SU-DHL-6 (cell line): ENCODE results near the gene VEGFB.

Experiments used
- EZH2phosphoT487 ChIP-seq: fragments of 200-600 bp; sonication (generic), shearing (Covaris generic); conservative IDR thresholded peaks from 2 replicates; pipeline ENCODE4 v1.6.1; 2018; ENCODE audit warnings: mild to moderate bottlenecking, antibody characterized with exemption, low read length, moderate library complexity, mixed read lengths
- TF ChIP-seq, protein P1 (sequence below): fragments of 200-600 bp; sonication (generic); IDR thresholded peaks from one replicate; pipeline ENCODE4 v1.5.1; 2017; ENCODE audit warnings: antibody characterized with exemption, mild to moderate bottlenecking, low read length, moderate library complexity; ENCODE audit not compliant: insufficient read depth, poor library complexity, severe bottlenecking

DNA sequence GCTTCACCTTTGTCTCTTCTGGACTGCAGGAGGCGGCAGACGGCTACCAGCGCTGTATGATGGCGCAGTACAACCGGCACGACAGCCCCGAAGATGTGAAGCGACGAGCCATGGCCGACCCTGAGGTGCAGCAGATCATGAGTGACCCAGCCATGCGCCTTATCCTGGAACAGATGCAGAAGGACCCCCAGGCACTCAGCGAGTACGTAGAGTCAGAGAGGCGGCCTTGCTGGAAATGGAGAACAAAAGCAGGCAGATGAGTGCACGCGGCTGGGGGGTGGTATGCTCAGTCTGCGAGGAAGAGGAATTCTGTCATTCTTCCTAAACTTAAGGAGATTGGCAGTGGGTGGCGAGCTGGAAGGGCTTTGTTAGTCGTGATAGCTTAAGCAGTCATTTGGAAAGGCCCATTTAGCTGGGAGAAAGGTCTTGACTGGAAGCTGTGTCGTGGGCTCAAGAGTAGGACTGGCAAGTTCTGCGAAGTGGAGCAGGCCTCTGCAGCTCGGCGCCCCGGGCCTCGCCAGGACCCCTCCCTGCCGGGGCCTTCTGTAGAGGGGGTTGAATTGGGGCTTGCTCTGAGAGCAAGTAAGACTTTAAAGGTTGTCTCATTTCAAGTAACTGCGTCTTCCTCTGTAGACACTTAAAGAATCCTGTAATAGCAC is 30.8 kb upstream of the VEGFB start:
- TF ChIP-seq, protein P1, sequence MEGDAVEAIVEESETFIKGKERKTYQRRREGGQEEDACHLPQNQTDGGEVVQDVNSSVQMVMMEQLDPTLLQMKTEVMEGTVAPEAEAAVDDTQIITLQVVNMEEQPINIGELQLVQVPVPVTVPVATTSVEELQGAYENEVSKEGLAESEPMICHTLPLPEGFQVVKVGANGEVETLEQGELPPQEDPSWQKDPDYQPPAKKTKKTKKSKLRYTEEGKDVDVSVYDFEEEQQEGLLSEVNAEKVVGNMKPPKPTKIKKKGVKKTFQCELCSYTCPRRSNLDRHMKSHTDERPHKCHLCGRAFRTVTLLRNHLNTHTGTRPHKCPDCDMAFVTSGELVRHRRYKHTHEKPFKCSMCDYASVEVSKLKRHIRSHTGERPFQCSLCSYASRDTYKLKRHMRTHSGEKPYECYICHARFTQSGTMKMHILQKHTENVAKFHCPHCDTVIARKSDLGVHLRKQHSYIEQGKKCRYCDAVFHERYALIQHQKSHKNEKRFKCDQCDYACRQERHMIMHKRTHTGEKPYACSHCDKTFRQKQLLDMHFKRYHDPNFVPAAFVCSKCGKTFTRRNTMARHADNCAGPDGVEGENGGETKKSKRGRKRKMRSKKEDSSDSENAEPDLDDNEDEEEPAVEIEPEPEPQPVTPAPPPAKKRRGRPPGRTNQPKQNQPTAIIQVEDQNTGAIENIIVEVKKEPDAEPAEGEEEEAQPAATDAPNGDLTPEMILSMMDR: no peak
- no peak for TF ChIP-seq EZH2phosphoT487
